ENCODE results near the gene NFKB1. TPM values are rescaled to one million over a fixed set of nuclear protein-coding genes. Genes with fewer than 3 reads are reported as not detected.

Gene NFKB1
- total and polyA plus RNA-seq, 10 of the 15 experiments (the other 5 are each of a cell fraction or from before 2014, with no cell fraction given): 8.7 to 110 (median 57.3) TPM

GRCh38 chr4:102473476-102473875 lies 27.7 kb upstream of the NFKB1 start (continued):
- TF ChIP-seq ZBTB40 (IDR thresholded peaks at IDR 0.05; ENCODE audit: borderline replicate concordance) (no peak), NR2F1 (conservative IDR thresholded peaks at IDR 0.05) (no peak), NFIC (IDR thresholded peaks at IDR 0.05; ENCODE audit: low read depth, low read length) (no peak), FOS (IDR thresholded peaks at IDR 0.05; ENCODE audit: borderline replicate concordance, extremely low read depth, insufficient read length) (no peak), WRNIP1 (IDR thresholded peaks at IDR 0.05; ENCODE audit: borderline replicate concordance, low read depth, low read length) (no peak)

GRCh38 chr4:102474736-102475504 lies 26.2 kb upstream of the NFKB1 start:
- ChIA-PET POLR2A (interaction anchor here (0.6 to 1.4 kb wide), 2 partner anchors 9 to 18 kb away, joined by 3 read pairs; no protein-coding TSS in a partner anchor), RAD21 (ENCODE audit: unreplicated experiment) (no interaction called here), CTCF (interaction anchor here (0.7 kb wide), 1 partner anchor 347 kb away, joined by 3 read pairs; no protein-coding TSS in a partner anchor), SMC1A (ENCODE audit: uncharacterized antibody, unreplicated experiment) (interaction anchor here (1.0 to 1.3 kb wide), 3 partner anchors 12 to 136 kb away, joined by 3 read pairs; no protein-coding TSS in a partner anchor)
- Histone ChIP-seq H2AFZ (ENCODE audit: control insufficient read depth, low read depth, low read length) (no peak overlapping the region), H3K27ac (ENCODE audit: control insufficient read depth, insufficient read depth) (no peak overlapping the region), H3K9me3 (replicated peaks; ENCODE audit: control insufficient read depth, insufficient read depth, low read length) (no peaks in the 10 kb centered on the region; the same call in 2 of the 3 replicates), H3K79me2 (ENCODE audit: control insufficient read depth, insufficient read depth, low read length) (no peaks in the 10 kb centered on the region), H3K9ac (ENCODE audit: control insufficient read depth, insufficient read depth, low read length) (no peak overlapping the region), H3K27me3 (replicated peaks in 1 of 2; ENCODE audit: control insufficient read depth in 2 of 2, insufficient read depth in 2 of 2, low read length in 1 of 2) (no peaks in the 10 kb centered on the region), H3K4me2 (ENCODE audit: control insufficient read depth, insufficient read depth) (no peak overlapping the region), H3K4me1 (ENCODE audit: control insufficient read depth, insufficient read depth, low read length) (no peaks in the 10 kb centered on the region), H3K36me3 (ENCODE audit: control insufficient read depth in 2 of 2, insufficient read depth in 2 of 2, low read length in 1 of 2) (no peaks in the 10 kb centered on the region), H3K4me3 (no peak overlapping the region), H4K20me1 (ENCODE audit: control insufficient read depth, insufficient read depth) (no peaks in the 10 kb centered on the region)
- in situ Hi-C loops (cut with MboI): no loop called here
- no TSS peak for BruUV-seq (replicated peaks)
- FAIRE-seq: no peak
- intact Hi-C loops (cut with micrococcal nuclease; ENCODE audit: unreplicated experiment): no loop called here
- 76% methylated on average over 5 of the region's 5 CpGs for WGBS (ENCODE audit: insufficient coverage, insufficient replicate concordance, low lambda C conversion rate, missing lambda C conversion rate)
- DNase-seq (ENCODE audit: low read depth, low spot score): no peak
- ATAC-seq: no peak
- TF ChIP-seq CREM (IDR thresholded peaks at IDR 0.05; ENCODE audit: low read depth) (no peak), MLLT1 (IDR thresholded peaks at IDR 0.05) (no peak), FOXM1 (IDR thresholded peaks at IDR 0.05; ENCODE audit: low read depth, low read length) (no peak), HCFC1 (IDR thresholded peaks at IDR 0.05; ENCODE audit: low read length) (no peak), PML (IDR thresholded peaks at IDR 0.05; ENCODE audit: low read length) (no peak), SUPT20H (IDR thresholded peaks at IDR 0.05; ENCODE audit: borderline replicate concordance, control insufficient read depth, low read depth, low read length) (no peak), MTA2 (IDR thresholded peaks at IDR 0.05; ENCODE audit: low read depth) (no peak), SMARCA5 (IDR thresholded peaks at IDR 0.05) (no peak)
